OCI-LY3 (cell line): ENCODE measurements around the gene CFD.

Source experiments
- H2AFZ ChIP-seq: fragments of 200-600, 300-600 bp; shearing (Covaris generic); 2 replicates; pipeline ENCODE4 v1.6.0; 2014; ENCODE audit warnings: antibody characterized with exemption, low read depth, low read length
- H3K27ac ChIP-seq: fragments of 200-600, 300-600 bp; sonication (generic); 2 replicates; pipeline ENCODE4 v1.5.1; 2014; ENCODE audit warnings: mild to moderate bottlenecking, low read length, moderate library complexity, mixed read lengths
- H3K27me3 ChIP-seq: fragments of 200-600, 300-600 bp; sonication (generic); 2 replicates; pipeline ENCODE4 v1.6.1; 2014; ENCODE audit warnings: low read depth, low read length, mixed read lengths
- H3K36me3 ChIP-seq: fragments of 200-600, 300-600 bp; sonication (generic); replicated peaks from 2 replicates; pipeline ENCODE3; 2014; ENCODE audit warnings: low read depth, low read length, mixed read lengths
- H3K4me1 ChIP-seq: fragments of 300-600, 200-600 bp; sonication (generic); 2 replicates; pipeline ENCODE4 v1.6.1; 2014; ENCODE audit warnings: low read length, mixed read lengths
- H3K4me2 ChIP-seq: fragments of 200-600, 300-600 bp; sonication (generic); 2 replicates; pipeline ENCODE4 v1.6.1; 2014; ENCODE audit warnings: low read length, mixed read lengths
- H3K4me3 ChIP-seq: fragments of 300-600, 200-600 bp; sonication (generic); 2 replicates; pipeline ENCODE4 v1.5.1; 2014; ENCODE audit warnings: antibody characterized with exemption, mild to moderate bottlenecking, low read length, moderate library complexity
- H3K79me2 ChIP-seq: fragments of 300-600, 200-600 bp; shearing (Covaris generic); 2 replicates; pipeline ENCODE4 v1.6.1; 2014; ENCODE audit warnings: mild to moderate bottlenecking, low read length, mixed read lengths
- H3K9ac ChIP-seq: fragments of 300-600, 200-600 bp; shearing (Covaris generic); 2 replicates; pipeline ENCODE4 v1.6.0; 2014; ENCODE audit warnings: mild to moderate bottlenecking, low read length, moderate library complexity
- H3K9me3 ChIP-seq: fragments of 200-600, 300-600 bp; shearing (Covaris generic); 2 replicates; pipeline ENCODE4 v1.6.1; 2014; ENCODE audit warnings: low read length, mixed read lengths; ENCODE audit not compliant: insufficient read depth
- H4K20me1 ChIP-seq: fragments of 200-600, 300-600 bp; sonication (generic); 2 replicates; pipeline ENCODE4 v1.6.1; 2016; ENCODE audit warnings: low read length, mixed read lengths; ENCODE audit not compliant: insufficient read depth
- EZH2phosphoT487 ChIP-seq: fragments of 200-600 bp; shearing (Covaris generic); IDR thresholded peaks from 2 replicates; pipeline ENCODE4 v1.6.1; 2018; ENCODE audit warnings: antibody characterized with exemption, mixed run types, low read depth
- TF ChIP-seq, protein P1 (sequence below): fragments of 200-600, 300-600 bp; sonication (generic); IDR thresholded peaks from 2 replicates; pipeline ENCODE4 v1.5.1; 2014; ENCODE audit warnings: antibody characterized with exemption, low read length, low read depth

The CFD gene

DNA sequence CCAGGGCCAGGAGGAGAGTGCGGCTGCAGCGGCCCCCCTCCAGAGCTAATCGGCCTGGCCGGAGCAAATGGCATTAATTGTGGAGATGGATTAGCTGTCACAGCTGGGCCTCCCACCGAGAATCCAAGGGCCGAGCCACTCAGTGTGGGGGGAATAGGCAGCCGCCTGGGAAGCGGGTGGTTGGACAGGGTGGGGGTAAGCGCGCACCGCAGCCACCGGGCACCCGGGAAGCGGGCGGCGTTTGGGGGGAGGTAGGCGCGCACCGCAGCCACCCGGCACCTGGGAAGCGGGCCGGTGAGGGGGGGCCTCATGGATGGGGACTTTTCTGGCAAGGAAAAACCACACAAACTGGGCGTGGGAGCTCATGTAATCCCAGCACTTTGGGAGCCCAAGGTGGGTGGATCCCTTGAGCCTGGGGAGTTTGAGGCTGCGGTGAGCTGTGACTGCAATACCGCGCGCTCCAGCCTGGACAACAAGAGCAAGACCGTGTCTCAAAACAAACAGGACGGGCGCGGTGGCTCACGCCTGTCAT lies 43.9 kb downstream of the CFD start:
- Histone ChIP-seq H3K9ac (no peak overlapping the region), H3K36me3 (peaks cover 54% of the 10 kb centered on the region), H4K20me1 (peaks cover 60% of the 10 kb centered on the region), H3K4me3 (no peak overlapping the region), H2AFZ (no peak overlapping the region), H3K4me1 (peaks cover 28% of the 10 kb centered on the region), H3K27me3 (no peaks in the 10 kb centered on the region), H3K9me3 (no peaks in the 10 kb centered on the region), H3K4me2 (no peak overlapping the region), H3K79me2 (peaks cover 68% of the 10 kb centered on the region), H3K27ac (no peak overlapping the region)
- TF ChIP-seq EZH2phosphoT487, result no peak
- TF ChIP-seq, protein P1, sequence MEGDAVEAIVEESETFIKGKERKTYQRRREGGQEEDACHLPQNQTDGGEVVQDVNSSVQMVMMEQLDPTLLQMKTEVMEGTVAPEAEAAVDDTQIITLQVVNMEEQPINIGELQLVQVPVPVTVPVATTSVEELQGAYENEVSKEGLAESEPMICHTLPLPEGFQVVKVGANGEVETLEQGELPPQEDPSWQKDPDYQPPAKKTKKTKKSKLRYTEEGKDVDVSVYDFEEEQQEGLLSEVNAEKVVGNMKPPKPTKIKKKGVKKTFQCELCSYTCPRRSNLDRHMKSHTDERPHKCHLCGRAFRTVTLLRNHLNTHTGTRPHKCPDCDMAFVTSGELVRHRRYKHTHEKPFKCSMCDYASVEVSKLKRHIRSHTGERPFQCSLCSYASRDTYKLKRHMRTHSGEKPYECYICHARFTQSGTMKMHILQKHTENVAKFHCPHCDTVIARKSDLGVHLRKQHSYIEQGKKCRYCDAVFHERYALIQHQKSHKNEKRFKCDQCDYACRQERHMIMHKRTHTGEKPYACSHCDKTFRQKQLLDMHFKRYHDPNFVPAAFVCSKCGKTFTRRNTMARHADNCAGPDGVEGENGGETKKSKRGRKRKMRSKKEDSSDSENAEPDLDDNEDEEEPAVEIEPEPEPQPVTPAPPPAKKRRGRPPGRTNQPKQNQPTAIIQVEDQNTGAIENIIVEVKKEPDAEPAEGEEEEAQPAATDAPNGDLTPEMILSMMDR, result no peak

DNA sequence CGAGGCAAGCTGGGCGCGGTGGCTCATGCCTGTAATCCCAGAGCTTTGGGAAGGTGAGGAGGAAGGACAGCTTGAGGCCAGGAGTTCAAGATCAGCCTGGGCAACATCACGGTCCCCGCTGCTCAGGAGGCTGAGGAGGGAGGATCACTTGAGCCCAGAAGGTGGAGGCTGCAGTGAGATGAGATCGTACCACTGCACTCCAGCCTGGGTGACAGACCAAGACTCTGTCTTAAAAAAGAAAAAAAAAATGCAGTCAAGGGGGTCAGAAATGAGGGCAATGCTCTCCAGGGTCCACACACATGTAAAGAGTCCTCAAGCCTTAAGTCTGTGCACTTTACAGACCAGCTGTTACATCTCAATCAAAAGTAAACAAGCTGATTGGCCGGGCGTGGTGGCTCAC lies 45.1 kb downstream of the CFD start:
- H3K36me3 ChIP-seq, result peaks cover 43% of the 10 kb centered on the region
- TF ChIP-seq EZH2phosphoT487, result no peak
- TF ChIP-seq, protein P1, result no peak
- peaks cover 50% of the 10 kb centered on the region for H4K20me1 ChIP-seq
- peaks cover 40% of the 10 kb centered on the region for H3K4me1 ChIP-seq
- H3K79me2 ChIP-seq, result peaks cover 80% of the 10 kb centered on the region
- no peak overlapping the region for H3K9ac ChIP-seq
- no peak overlapping the region for H3K27ac ChIP-seq
- no peak overlapping the region for H2AFZ ChIP-seq
- no peak overlapping the region for H3K4me2 ChIP-seq
- no peaks in the 10 kb centered on the region for H3K9me3 ChIP-seq
- no peaks in the 10 kb centered on the region for H3K27me3 ChIP-seq
- H3K4me3 ChIP-seq, result no peak overlapping the region

DNA sequence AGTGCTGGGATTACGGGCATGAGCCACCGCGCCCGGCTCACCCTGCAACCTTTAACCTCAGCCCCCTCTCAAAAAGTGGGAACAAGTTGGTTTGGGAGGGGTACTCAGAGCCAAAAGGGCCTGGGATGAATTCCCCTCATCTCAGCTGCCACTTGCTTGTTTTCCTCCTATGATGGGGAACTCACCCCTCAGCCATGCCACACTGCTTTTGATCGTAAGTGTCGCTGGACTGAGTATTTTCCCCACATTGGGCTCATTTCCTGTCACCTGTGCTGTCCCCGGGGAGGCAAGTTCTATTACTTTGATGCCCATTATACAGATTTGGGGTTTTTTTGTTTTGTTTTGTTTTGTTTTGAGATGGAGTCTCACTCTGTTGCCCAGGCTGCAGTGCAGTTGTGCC lies 47.0 kb downstream of the CFD start:
- H3K9me3 ChIP-seq, result no peaks in the 10 kb centered on the region
- peak overlapping the region; percentile 90 for H3K4me2 ChIP-seq
- H3K9ac ChIP-seq, result peak overlapping the region; percentile 87; the same call in 1 of the 2 replicates
- peak overlapping the region; percentile 73 for H3K4me3 ChIP-seq
- H2AFZ ChIP-seq, result no peak overlapping the region
- peaks cover 43% of the 10 kb centered on the region for H3K36me3 ChIP-seq
- peaks cover 53% of the 10 kb centered on the region for H3K4me1 ChIP-seq
- H3K27ac ChIP-seq, result peak overlapping the region; percentile 96
- H3K79me2 ChIP-seq, result peaks cover 96% of the 10 kb centered on the region
- TF ChIP-seq, protein P1, result no peak
- no peak for TF ChIP-seq EZH2phosphoT487
- H3K27me3 ChIP-seq, result no peaks in the 10 kb centered on the region
- peaks cover 36% of the 10 kb centered on the region for H4K20me1 ChIP-seq

DNA sequence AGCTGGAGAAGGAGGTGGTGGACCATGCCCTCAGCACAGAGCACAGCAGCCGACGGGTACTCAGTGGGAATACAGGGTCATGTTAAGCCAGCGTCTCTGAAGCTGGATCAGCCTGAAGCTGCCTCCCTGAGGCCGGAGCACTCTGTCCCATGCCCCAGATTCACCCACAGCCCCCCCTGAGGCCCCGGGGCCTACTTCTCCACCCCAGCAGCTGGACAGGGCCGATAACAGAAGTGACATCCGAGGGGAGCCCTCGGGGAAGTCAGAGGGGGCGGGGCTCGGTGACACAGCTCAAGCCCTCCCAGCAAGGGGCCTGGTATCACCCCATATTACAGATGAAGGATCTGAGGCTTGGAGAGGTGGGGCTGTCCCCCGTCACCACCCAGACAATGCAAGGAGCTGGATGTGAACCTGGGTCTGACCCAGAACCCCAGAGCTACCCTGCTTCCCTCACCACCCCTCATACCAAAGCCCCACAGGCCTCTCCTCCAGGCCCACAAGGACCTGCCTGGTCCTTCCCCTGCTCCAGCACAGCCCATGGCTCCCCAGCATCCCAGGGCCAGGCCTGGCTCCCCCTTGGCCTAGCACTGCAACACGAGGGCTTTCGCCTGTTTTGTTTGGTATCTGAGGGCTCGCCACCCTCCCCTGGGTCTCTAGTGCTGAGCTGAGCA lies 47.9 kb downstream of the CFD start:
- H2AFZ ChIP-seq, result no peak overlapping the region
- peak overlapping the region; percentile 96 for H3K27ac ChIP-seq
- TF ChIP-seq EZH2phosphoT487, result no peak
- TF ChIP-seq, protein P1, result 0 out of 2 replicates have a peak, but pooled peaks have one; percentile 11
- H3K27me3 ChIP-seq, result no peaks in the 10 kb centered on the region
- H3K4me2 ChIP-seq, result peak overlapping the region; percentile 90
- H4K20me1 ChIP-seq, result peaks cover 31% of the 10 kb centered on the region
- peaks cover 55% of the 10 kb centered on the region for H3K4me1 ChIP-seq
- peak overlapping the region; percentile 73 for H3K4me3 ChIP-seq
- peaks cover 97% of the 10 kb centered on the region for H3K79me2 ChIP-seq
- H3K36me3 ChIP-seq, result peaks cover 43% of the 10 kb centered on the region
- H3K9me3 ChIP-seq, result no peaks in the 10 kb centered on the region
- peak overlapping the region; percentile 87 for H3K9ac ChIP-seq
